IPS DF 4.7 (cell line): ENCODE results near the gene ESPL1.

Experiments used
- DNase-seq: peaks from one replicate; pipeline ENCODE4 v3.0.0-alpha.2; 2013; ENCODE audit warnings: low spot score; ENCODE audit errors: extremely low read depth

ESPL1 gene

GRCh38 chr12:53333845-53334244 is 65.7 kb downstream of the ESPL1 start:
- no peak for DNase-seq

- no peak for DNase-seq
Observed at GRCh38 chr12:53334822-53335221, 66.7 kb downstream of the ESPL1 start.

- DNase-seq, result no peak
Observed at GRCh38 chr12:53336181-53336681, 68.1 kb downstream of the ESPL1 start, which contains the start of gene SP7. TSS of gene SP7 (minus strand) at chr12:53336354. CDS start at chr12:53335646, 708 bp downstream.

GRCh38 chr12:53338017-53338416 is 69.9 kb downstream of the ESPL1 start:
- DNase-seq, result no peak

- no peak for DNase-seq
Observed at GRCh38 chr12:53338916-53339315, 70.8 kb downstream of the ESPL1 start.

GRCh38 chr12:53340398-53340797 is 72.3 kb downstream of the ESPL1 start:
- DNase-seq, result no peak
